ENCODE results near the gene CCL13.

The CCL13 gene

DNA sequence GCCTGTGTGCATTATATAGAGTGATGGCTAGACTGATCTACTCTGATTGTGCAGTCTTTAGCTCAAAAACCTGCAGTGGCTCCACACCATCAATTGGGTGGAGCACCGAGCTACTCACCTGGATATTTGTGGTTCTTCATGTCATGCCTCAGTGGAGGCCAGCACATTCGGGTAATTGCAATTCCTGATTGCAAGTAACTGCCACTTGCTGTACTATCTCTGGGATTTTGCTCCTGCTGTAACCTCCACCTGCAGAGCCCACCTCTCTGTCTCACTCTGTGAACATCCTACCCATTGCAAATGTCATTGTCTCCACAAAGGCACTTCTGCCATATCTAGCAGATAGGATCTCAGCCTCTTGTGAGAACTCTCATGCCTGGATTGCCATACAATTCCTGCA lies 8.5 kb downstream of the CCL13 start:
- DNase-seq = no peak

DNA sequence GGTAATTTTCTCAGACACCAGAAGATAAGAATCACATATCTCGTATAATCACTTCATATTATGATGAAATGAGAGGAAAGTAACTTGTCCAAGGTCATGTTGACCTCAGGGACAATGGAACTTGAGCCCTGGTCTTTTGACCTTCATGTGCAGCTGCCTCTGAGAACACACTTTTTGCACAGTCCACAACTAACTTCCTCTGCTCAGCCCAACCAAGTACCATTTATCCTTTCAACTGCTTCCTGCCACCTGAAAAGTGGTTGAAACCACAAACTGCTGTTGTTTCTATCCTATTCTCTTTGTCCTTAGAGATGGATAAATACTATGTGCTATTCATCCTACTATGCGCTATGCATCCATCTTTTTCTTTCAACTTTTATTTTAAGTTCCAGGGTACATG lies 9.1 kb downstream of the CCL13 start:
- DNase-seq = no peak

- no peak for DNase-seq
Observed at GRCh38 chr17:34366010-34366409, 9.7 kb downstream of the CCL13 start.

DNA sequence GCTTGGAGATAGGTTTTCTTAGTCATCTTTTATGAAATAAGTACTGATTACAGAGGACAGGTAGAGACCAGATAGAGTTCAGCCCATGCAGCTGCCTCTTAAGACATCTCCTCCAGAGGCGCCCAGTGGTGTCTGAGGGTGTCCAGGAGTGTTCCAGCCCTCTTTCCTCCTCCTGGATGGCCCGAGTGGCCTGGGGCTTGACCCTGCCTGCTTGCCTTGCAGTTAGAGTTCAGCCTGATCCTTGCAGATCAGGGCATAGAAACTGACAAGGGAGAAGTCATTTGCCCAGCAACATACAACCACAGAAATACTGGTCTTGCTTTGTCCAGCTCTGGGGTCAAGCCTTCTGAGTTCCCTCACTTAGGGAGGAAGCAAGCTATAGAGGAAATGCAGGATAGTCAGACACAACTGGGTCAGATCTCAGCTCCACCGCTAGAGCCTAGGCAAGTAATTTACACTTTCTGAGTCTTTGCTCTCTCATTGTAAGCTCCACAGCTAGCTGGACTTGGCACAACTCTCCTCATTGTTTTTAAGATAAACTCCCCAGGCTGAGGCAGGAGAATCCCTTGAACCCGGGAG lies 10.3 kb downstream of the CCL13 start:
- DNase-seq = no peak

DNA sequence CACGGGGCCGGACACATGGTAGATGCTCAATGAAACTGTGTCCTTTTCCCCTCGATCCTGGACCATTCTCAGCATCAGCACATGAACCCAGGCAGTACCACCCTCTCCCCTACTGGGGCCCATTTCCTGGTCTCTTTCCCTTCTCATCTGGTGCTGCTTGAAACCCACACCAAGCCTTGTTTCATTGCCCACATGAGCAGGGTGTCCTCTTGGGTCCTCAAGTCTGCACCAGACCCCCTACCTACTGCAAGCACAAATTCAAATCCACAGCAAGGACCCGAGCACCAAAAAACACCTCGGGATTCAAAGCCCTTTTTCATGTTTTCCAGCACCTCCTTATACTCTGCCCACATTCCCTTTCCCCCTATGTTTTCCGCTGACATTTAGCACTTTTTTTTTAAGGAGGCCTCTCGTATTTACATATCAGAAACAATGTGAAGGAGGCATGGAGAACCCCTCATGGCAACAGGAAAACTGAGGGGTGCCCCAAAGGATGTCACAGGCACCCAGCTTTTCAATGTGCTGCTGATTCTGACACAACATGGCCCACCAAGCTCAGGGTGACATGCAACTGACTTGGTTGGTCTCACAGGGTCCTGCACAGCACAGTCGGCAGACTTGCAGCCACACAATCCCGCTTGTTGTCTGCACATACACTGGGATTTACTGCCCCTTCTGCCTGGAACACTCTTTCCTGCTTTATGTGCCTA lies 11.4 kb downstream of the CCL13 start:
- no peak for DNase-seq

DNA sequence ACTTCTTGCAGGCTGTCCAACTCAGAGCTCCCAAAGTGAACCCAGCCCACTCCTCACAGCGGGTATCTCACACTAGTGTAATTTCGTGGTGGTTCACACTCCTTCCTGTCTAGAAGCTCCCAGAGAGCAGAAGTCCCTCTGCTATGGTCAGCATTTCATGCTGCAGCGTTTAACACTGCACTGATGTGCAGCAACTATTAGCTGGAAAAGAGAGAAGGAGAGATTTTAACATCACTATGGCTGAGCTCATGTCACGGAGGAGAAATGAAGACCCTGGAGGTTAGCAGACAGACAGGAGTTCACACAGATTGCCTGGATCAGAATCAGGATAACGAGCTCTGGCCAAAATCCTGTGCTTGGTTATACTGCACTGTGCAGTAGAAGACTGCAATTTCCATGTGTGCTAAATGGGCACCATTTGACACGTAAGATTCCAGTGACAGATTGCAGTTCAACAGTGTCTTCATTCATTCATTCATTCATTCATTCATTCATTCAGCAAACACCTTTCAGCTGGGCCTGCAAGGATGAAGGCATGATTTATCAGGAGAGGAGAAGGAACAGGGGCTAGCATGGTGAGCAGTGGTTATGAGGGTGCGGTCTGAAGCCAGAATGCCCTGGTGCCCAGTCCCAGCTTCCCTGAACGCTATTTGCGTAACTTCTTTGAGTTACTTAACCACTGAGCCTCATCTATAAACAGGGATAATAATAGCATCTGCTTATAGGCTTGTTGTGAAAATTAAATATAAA lies 12.1 kb downstream of the CCL13 start:
- DNase-seq = no peak

GRCh38 chr17:34368946-34369500 lies 12.7 kb downstream of the CCL13 start:
- no peak for DNase-seq

DNA sequence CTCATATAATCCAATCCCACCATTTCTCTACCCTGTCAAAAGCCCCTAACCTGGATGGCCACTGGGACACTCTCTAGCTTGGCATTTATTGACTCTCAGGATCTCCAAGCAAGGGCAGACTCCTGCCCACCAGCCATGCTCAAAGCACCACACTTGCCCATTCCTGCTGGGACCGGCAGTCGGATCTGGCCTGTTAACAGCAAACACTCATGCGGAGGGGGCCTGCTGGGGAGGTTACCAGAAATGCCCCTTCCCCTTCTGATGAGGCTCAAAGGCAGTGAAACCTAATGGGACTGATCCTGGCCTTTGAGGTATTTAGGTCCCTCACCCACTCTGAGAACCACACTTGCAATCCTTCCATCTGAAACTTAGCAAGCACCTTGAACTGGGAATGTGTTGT lies 13.3 kb downstream of the CCL13 start:
- DNase-seq = no peak

GRCh38 chr17:34370376-34370996 lies 14.2 kb downstream of the CCL13 start:
- DNase-seq = no peak

DNA sequence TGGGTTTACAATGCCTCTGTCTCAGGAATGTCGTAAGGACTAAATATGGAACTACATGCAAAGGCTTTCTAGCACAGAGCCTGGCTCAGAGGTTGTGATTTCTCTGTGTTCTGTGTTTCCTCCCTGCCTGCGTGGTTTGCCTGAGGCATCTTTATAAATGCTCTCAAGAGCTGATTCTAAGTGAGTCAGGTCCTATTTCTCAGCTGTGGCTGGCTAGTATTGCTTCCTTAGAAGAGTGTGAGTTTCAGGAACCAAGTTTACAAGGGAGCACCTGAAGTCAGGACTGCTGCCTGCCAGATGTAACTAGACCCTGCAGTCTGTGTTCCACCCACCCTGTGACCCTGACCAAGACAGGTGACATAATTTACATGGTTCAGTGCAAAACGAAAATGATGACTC lies 14.7 kb downstream of the CCL13 start:
- no peak for DNase-seq

DNA sequence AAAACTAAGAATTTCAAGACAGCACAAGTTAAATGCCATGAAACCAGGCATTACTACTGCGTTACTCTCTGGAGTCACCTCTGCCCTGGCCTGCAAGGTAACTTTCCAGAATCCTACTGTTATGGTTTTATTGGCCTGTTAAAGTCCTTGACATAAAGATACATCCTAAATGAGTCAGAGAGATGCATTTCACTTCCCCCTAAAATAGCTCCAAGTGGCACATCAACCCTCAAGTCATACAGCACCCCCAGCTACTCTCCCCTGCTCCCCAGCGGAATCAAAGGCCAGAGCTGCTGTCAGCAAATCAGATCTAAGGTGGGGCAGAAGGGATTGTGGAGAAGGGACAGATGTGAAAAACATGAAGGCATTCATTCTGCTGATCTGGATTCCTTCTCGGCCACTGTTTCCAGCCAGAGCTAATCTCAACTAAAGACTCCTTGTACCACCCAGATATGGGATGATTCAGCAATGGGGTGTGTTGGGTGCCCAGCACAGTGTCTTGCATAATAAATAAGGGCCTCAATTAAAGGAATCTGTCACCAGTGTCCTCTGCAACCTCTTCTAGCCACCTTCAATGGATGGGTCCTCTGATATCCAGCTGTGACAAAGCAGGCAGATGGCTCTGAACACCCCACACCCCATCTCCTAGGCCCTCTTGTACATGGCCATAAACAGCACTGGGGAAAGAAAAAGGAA lies 15.3 kb downstream of the CCL13 start:
- no peak for DNase-seq

DNA sequence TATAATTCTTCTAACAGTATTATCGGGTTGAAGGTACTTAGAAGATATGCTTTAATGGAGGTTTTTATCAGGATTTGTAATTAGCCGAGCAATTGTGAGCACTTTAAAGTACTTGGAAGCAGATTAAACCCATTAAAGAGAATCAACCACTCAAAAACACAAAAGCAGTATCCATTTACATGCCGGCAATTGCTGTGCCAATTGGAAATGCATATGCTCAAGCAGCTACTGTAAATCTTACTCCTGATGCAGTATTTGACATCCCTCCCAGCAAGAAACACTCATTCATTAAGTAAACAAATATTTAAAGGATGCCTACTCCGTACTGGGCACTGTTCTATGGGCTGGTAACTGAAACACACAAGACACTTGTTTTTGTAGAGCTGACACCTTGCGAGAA lies 18.2 kb downstream of the CCL13 start:
- no peak for DNase-seq

- no peak for DNase-seq
Observed at GRCh38 chr17:34375426-34375997, 19.2 kb downstream of the CCL13 start.

- DNase-seq = no peak
Observed at GRCh38 chr17:34377078-34377823, 21.0 kb downstream of the CCL13 start.

DNA sequence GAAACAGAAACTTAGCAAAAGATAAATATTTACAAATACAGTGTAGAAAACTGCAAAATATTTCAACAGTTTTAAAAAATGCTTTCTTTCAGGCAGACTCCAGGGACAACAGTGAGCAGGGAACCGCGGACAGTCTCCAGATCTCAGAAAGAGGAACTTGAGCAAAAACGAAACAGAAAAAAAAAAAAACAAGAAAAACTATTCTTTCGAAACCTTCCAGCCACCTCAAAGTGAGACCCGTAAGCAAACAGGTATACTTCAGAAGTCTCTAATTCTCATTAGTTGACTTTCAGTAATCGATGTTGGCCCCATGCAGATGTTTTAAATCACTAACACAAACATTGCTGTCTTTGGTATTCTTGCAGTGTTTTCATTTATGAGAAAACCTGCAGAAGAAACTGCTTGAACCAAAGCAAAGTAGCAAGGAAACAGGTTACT lies 22.4 kb downstream of the CCL13 start:
- no peak for DNase-seq

- no peak for DNase-seq
Observed at GRCh38 chr17:34379868-34380267, 23.6 kb downstream of the CCL13 start.

DNA sequence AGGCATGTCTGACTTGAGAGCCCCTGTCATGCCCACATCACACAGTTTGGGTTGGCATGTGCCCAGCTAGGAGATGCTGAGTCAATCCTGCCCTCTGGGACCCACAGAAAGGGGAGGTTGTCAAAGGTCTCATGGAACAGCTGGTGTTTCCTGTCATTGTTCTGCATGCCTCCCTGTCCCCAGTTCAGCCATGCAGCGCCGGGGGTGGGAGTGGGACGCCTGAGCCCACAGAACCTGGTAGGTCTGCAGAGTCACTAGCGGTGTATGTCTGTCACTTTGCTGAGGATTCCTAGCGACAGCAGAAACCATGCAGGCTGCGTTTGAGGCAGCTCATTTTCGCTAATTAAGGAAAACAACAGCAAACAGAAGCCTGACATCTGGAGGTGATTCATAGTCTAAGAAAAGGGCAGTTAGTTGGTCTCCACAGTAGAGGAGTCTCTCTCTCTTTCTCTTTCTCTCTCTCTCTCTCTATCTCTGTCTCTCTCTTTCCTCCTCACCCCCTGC lies 26.4 kb downstream of the CCL13 start:
- no peak for DNase-seq

GRCh38 chr17:34383216-34383615 lies 26.9 kb downstream of the CCL13 start:
- DNase-seq = no peak

DNA sequence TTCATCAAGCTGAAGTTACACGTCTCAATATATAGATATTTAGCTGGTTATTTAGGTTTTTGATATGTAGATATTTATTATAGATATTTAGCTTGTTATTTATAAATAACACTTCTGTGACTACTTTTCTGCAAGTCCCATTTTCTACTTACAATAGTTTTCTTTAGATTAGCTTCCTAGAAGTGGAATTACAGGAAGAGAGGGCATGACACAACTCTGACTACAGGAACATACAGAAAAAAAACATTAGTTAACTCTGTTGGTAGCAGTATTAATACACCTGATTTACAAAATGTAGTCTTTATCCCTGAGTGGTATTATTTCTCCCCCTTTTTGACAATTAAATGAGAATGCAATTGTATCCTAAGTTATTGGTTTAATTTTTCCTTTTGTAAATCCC lies 28.0 kb downstream of the CCL13 start:
- no peak for DNase-seq

DNA sequence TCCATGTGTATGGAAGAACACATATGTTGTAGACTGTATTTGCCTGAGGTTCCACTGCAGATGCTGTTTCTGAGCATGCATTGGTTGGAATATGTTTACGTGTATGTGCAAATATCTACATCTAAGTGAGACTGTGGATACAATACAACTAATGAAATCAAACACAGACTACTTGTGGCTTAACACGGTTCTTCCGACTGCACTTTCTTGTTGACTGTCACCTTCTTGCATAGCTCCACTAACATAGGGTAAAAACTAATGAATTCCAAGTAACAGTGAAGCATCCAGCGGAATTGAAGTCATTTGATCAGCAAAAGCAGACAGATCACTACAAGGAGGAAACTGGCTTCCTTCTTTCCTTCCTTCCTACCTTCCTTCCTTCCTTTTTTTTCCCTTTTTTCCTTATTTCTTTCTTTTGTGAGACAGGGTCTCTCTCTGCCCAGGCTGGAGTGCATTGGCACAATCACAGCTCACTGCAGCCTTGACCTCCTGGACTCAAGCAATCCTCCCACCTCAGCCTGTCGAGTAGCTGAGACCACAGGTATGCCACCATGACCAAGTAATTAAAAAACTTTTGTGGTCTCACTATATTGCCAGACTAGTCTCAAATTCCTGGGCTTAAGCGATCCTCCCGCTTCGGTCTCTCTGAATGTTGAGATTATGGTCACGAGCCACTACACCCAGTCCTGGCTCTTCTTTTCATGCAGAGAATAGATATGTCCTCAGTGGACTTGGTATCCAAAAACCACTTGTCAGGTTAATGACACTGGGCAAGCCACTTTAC lies 28.7 kb downstream of the CCL13 start:
- DNase-seq = no peak

GRCh38 chr17:34386343-34386696 lies 30.0 kb downstream of the CCL13 start:
- no peak for DNase-seq

All from amniotic stem cell (primary cell).